HepG2 (cell line): ENCODE data around the gene FBXW4. TPM values are rescaled to one million over a fixed set of nuclear protein-coding genes. Genes with fewer than 3 reads are reported as not detected.

Experiments
- ATAC-seq: fragments of 200-7000 bp; cut with Tn5 transposase; 3 replicates; pipeline ENCODE4 v1.9.1; 2020; ENCODE audit warnings: mild to moderate bottlenecking, moderate library complexity
- BruUV-seq: library from RNA; stranded (reverse); fragments of 400-500 nt; replicated peaks from 2 replicates; lab custom pipeline; 2021; lab: Mats Ljungman, UMichigan
- CTCF ChIA-PET: fragments of 300-600 bp; formaldehyde crosslinking; extraction: SDS; loops from one replicate; lab custom pipeline; 2021; ENCODE audit warnings: low total read pairs, inconsistent platforms, low intra/inter-chr PET ratio; lab: Yijun Ruan, JAX
- POLR2A ChIA-PET: fragments of 350-600 bp; sonication (Branson Sonifier 250); formaldehyde crosslinking; loops from one replicate; lab custom pipeline; 2020; ENCODE audit warnings: antibody characterized with exemption, inconsistent platforms; lab: Yijun Ruan, JAX
- DNase-seq: peaks from one replicate; pipeline ENCODE4 v3.0.0-alpha.2; 2015; ENCODE audit warnings: low spot score
- FAIRE-seq: peaks from 3 replicates; lab custom pipeline; 2011; peaks lifted over from hg19 to GRCh38; lab: Jason Lieb, UNC
- H2AFZ ChIP-seq: one replicate; pipeline ENCODE4 v1.6.1; 2011; ENCODE audit warnings: low read length, inconsistent platforms
- H3K27ac ChIP-seq: fragments of 300-600 bp; 3 replicates; pipeline ENCODE4 v1.8.0; 2011; ENCODE audit warnings: mixed run types, mild to moderate bottlenecking, mixed read lengths, low read length, inconsistent platforms; ENCODE audit not compliant: insufficient read depth; ENCODE audit errors: extremely low read length
- H3K27me3 ChIP-seq, 2 experiments: fragments of 200-600 bp in 1 of 2; 2 replicates in 1 of 2; 3 replicates in 1 of 2; pipeline versions ENCODE4 v1.6.0 to v1.8.0; 2011; ENCODE audit warnings: low read length in 2 of 2, mild to moderate bottlenecking in 2 of 2, moderate library complexity in 2 of 2, inconsistent platforms in 1 of 2; ENCODE audit not compliant: insufficient read depth in 2 of 2, control insufficient read depth in 1 of 2
- H3K36me3 ChIP-seq, 2 experiments: fragments of 200-600 bp in 1 of 2; replicated peaks in 1 of 2; 2 replicates in 1 of 2; 3 replicates in 1 of 2; pipeline versions ENCODE4 v1.5.1 to v1.8.0; 2011; ENCODE audit warnings: low read length in 2 of 2, inconsistent platforms in 1 of 2; ENCODE audit not compliant: insufficient read depth in 2 of 2, control insufficient read depth in 1 of 2
- H3K4me1 ChIP-seq: 2 replicates; pipeline ENCODE4 v1.5.1; 2012; ENCODE audit warnings: low read length, inconsistent platforms; ENCODE audit not compliant: insufficient read depth
- H3K4me2 ChIP-seq: 2 replicates; pipeline ENCODE4 v1.6.0; 2011; ENCODE audit warnings: low read depth, low read length, inconsistent platforms
- H3K4me3 ChIP-seq, 3 experiments: fragments of 200-600 bp in 1 of 3; sonication (generic), shearing (Covaris generic) in 1 of 3; replicated peaks in 1 of 3; 2 replicates each; pipeline ENCODE4 v1.5.1; 2011 to 2016; ENCODE audit warnings: low read length in 3 of 3, inconsistent platforms in 2 of 3, low read depth in 2 of 3, mild to moderate bottlenecking in 2 of 3, control low read depth in 1 of 3, mixed read lengths in 1 of 3; ENCODE audit not compliant: insufficient read depth in 1 of 3
- H3K79me2 ChIP-seq: one replicate; pipeline ENCODE4 v1.6.1; 2011; ENCODE audit warnings: low read length, inconsistent platforms; ENCODE audit not compliant: insufficient read depth
- H3K9ac ChIP-seq: 2 replicates; pipeline ENCODE4 v1.6.0; 2011; ENCODE audit warnings: mild to moderate bottlenecking, low read depth, low read length, inconsistent platforms; ENCODE audit not compliant: insufficient read depth
- H3K9me3 ChIP-seq: 2 replicates; pipeline ENCODE4 v1.5.1; 2012; ENCODE audit warnings: mild to moderate bottlenecking, low read length
- H4K20me1 ChIP-seq: 2 replicates; pipeline ENCODE4 v1.6.0; 2011; ENCODE audit warnings: inconsistent platforms, mild to moderate bottlenecking, low read length, moderate library complexity; ENCODE audit not compliant: insufficient read depth
- ATF7-NPFF ChIP-seq: sonication (generic); formaldehyde crosslinking; IDR thresholded peaks from 2 replicates; pipeline ENCODE4 v1.8.1; 2023; ENCODE audit warnings: mild to moderate bottlenecking, low read depth, missing genetic modification reagents, moderate library complexity
- FOXO4 ChIP-seq: sonication (generic); formaldehyde crosslinking; conservative IDR thresholded peaks from 2 replicates; pipeline ENCODE4 v1.8.1; 2023; ENCODE audit warnings: missing genetic modification reagents
- FUBP1 ChIP-seq: sonication (generic); formaldehyde crosslinking; IDR thresholded peaks from 2 replicates; pipeline ENCODE4 v1.5.1; 2020; ENCODE audit warnings: missing genetic modification reagents, mild to moderate bottlenecking, borderline replicate concordance
- GATAD1 ChIP-seq: IDR thresholded peaks from 2 replicates; pipeline ENCODE4 v1.6.1; 2016; ENCODE audit warnings: missing genetic modification reagents, missing compliant biosample characterization
- MATR3 ChIP-seq: sonication (generic); formaldehyde crosslinking; IDR thresholded peaks from 2 replicates; pipeline ENCODE4 v1.4.0; 2020; ENCODE audit warnings: missing genetic modification reagents
- PAF1 ChIP-seq: IDR thresholded peaks from 2 replicates; pipeline ENCODE4 v1.6.1; 2016; ENCODE audit warnings: missing genetic modification reagents, missing compliant biosample characterization
- REL ChIP-seq: sonication (generic); formaldehyde crosslinking; conservative IDR thresholded peaks from 2 replicates; pipeline ENCODE4 v1.8.0; 2022; ENCODE audit warnings: mild to moderate bottlenecking, missing genetic modification reagents, moderate library complexity
- SETDB1 ChIP-seq: sonication (generic); formaldehyde crosslinking; IDR thresholded peaks from 2 replicates; pipeline ENCODE4 v1.5.1; 2020; ENCODE audit warnings: missing genetic modification reagents, mild to moderate bottlenecking, borderline replicate concordance
- ZNF142 ChIP-seq: sonication (generic); formaldehyde crosslinking; IDR thresholded peaks from 2 replicates; pipeline ENCODE4 v1.4.0; 2020; ENCODE audit warnings: missing genetic modification reagents
- ZNF329 ChIP-seq: sonication (generic); formaldehyde crosslinking; IDR thresholded peaks from 2 replicates; pipeline ENCODE4 v1.9.0; 2021; ENCODE audit warnings: low read depth, mild to moderate bottlenecking, missing genetic modification reagents
- ZNF335 ChIP-seq: sonication (generic); formaldehyde crosslinking; IDR thresholded peaks from 2 replicates; pipeline ENCODE4 v1.4.0; 2020; ENCODE audit warnings: missing genetic modification reagents
- ZNF784 ChIP-seq: sonication (generic); formaldehyde crosslinking; IDR thresholded peaks from 2 replicates; pipeline ENCODE4 v1.5.1; 2020; ENCODE audit warnings: missing genetic modification reagents, mild to moderate bottlenecking, borderline replicate concordance
- in situ Hi-C: cut with HindIII; loops from 2 replicates; pipeline ENCODE4 v1.10.0; 2017; ENCODE audit warnings: low pct_unique_long_range_greater_than_20kb; ENCODE audit not compliant: extremely low pct_ligation_motif_present
- intact Hi-C: fragments of 100-400 bp; cut with micrococcal nuclease; formaldehyde crosslinking; loops from one replicate; pipeline ENCODE4 v1.10.0; 2022; ENCODE audit not compliant: unreplicated experiment
- polyA plus RNA-seq, 8 experiments: library from polyadenylated mRNA; depleted of rRNA in 3 of 8; stranded (reverse) in 7 of 8; unstranded in 1 of 8; fragments of >200 nt; fragmentation: Illumina TruSeq in 4 of 8; extraction: Trizol in 4 of 8; gene quantifications; 2 replicates each; pipeline versions ENCODE4 v1.2.1 to v1.2.3, GENCODE V29; 2011 to 2016; ENCODE audit warnings: low read depth in 4 of 8, missing spikeins in 1 of 8, mixed read lengths in 1 of 8; ENCODE audit not compliant: insufficient read depth in 1 of 8
- total RNA-seq, 5 experiments: library from RNA; depleted of rRNA; stranded (reverse); fragments of >200 nt; fragmentation: Illumina TruSeq; extraction: Trizol; gene quantifications; 2 replicates each; pipeline ENCODE4 v1.2.3, GENCODE V29; 2016; ENCODE audit warnings: low read depth in 1 of 5

The FBXW4 gene
- total and polyA plus RNA-seq, 2 of the 13 experiments (the other 11 are each of a cell fraction or from before 2014, with no cell fraction given): 23.5 to 33.7 TPM

- TF ChIP-seq ZNF329: no peak
- TF ChIP-seq FUBP1 (CRISPR knock-in tag): no peak
- TF ChIP-seq SETDB1: no peak
- no peak for TF ChIP-seq ATF7-NPFF (CRISPR knock-in tag)
- TF ChIP-seq REL (CRISPR knock-in tag): no peak
Observed at GRCh38 chr10:101671453-101671852, 23.5 kb downstream of the FBXW4 start (continued).

- FAIRE-seq: no peak
- H3K9ac ChIP-seq: no peak overlapping the region
- H4K20me1 ChIP-seq: no peaks in the 10 kb centered on the region
- H3K4me2 ChIP-seq: no peak overlapping the region
- no peak overlapping the region for H3K27ac ChIP-seq
- in situ Hi-C loops (no loop called here), intact Hi-C loops (no loop called here)
- no peak for DNase-seq
- no TSS peak for BruUV-seq
- no peaks in the 10 kb centered on the region for H3K4me1 ChIP-seq
- H3K27me3 ChIP-seq: no peaks in the 10 kb centered on the region
- H3K4me3 ChIP-seq: no peak overlapping the region
- H3K36me3 ChIP-seq: peaks cover 20 to 60% of the 10 kb centered on the region in 2 experiments
- no peaks in the 10 kb centered on the region for H3K79me2 ChIP-seq
- ChIA-PET POLR2A (no interaction called here), CTCF (no interaction called here)
- no peaks in the 10 kb centered on the region for H3K9me3 ChIP-seq
- H2AFZ ChIP-seq: no peak overlapping the region
- ATAC-seq: no peak
- TF ChIP-seq MATR3 (CRISPR knock-in tag): no peak
- TF ChIP-seq ZNF142 (CRISPR knock-in tag): no peak
- TF ChIP-seq ZNF335 (CRISPR knock-in tag): no peak
- TF ChIP-seq FOXO4 (CRISPR knock-in tag): no peak
- no peak for TF ChIP-seq GATAD1 (CRISPR knock-in tag)
- no peak for TF ChIP-seq ZNF784 (CRISPR knock-in tag)
- TF ChIP-seq PAF1 (CRISPR knock-in tag): no peak
Observed at GRCh38 chr10:101670635-101671034, 24.3 kb downstream of the FBXW4 start.
